NCI-H526 treated with DMSO at 0.1 percent for 48 hours (cell line): ENCODE measurements around the gene PRR14L.
"Not testable (repeated sequence)": the region's sequence is repeated elsewhere in the genome, so short reads cannot be mapped to it uniquely, and the experiment has no call there.

Source experiments
- DNase-seq: peaks from one replicate; lab custom pipeline; 2025; lab: John Stamatoyannopoulos, UW

Gene PRR14L

DNA sequence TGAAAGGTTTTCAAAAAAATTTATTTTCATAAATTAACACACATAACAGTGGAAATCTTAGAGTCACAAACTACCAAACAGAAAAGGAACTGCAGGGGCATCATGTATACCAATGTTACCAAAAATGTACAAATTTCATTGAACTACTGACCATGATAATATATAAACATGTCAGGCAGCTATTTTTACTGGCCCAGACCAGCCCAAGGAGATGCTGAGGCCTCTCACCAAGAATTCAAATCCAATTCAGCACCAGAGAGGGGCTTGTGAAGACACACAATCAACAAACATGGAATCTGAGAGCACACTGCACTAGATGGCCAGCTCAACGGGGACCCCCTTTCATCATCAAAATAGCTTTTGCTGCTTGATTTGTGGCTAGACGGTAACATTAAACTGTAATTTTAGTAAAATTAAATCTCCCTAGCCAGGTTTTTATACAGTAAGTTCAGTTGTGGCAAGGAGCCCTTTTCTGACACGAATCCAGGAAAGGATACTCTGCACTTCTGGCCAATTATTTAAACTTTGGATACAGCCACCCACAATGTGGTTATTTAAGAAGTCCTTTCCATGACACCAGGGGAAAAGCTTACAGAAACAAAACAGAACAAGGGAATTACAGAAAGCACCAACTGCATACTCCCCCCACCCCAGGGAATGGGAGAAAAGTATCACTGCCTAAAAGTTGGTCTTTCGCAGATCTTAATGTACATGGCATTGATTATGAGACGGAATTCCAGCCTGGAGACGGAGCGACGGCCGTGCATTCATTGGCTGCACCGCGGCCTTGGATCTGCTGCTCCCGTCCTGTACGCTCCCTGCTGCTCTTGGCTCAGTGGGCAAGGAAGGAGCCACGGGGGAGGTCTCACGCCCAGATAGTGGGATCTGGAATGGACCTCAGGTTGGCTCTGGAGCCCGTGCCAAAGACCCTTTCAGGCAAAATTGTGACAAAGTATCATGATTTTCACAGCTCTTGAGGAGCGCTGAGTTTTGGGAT, 68.3 kb downstream of the PRR14L start:
- DNase-seq = no peak

DNA sequence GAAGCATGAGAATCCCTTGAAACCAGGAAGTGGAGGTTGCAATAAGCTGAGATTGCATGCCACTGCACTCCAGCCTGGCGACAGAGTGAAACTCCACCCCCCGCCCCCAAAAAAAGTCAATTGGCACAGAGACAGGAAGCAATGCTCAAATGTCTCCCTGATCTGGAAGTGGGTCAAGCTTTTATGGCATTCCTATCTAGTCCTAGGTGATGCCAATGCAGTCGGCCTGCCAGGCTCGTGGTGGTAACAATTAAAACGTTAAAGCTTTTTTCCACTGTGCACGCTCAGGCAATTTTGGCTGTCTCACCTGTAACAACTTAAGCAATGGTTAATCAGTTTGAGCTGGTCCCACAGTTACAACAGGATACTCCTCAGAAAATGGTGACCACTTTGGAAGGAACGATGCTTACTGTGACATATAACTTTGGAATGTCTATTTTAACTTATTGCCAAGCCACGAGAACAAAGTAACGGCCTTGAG, 69.0 kb downstream of the PRR14L start:
- DNase-seq = no peak

DNA sequence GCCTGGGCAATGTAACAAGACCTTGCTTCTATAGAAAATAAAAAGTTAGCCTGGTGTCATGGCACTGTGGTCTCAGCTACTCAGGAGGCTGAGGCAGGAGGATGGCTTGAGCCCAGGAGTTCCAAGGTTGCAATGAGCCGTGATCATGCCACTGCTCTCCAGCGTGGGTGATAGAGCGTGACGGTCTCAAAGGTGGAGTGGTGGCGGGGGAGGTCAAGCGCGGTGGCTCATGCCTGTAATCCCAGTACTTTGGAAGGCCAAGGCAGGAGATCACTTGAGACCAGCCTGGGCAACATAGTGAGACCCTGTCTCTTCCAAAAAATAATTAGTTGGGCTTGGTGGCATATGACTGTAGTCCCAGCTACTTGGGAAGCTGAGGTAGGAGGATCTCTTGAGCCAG, 71.2 kb downstream of the PRR14L start:
- DNase-seq = no peak

DNA sequence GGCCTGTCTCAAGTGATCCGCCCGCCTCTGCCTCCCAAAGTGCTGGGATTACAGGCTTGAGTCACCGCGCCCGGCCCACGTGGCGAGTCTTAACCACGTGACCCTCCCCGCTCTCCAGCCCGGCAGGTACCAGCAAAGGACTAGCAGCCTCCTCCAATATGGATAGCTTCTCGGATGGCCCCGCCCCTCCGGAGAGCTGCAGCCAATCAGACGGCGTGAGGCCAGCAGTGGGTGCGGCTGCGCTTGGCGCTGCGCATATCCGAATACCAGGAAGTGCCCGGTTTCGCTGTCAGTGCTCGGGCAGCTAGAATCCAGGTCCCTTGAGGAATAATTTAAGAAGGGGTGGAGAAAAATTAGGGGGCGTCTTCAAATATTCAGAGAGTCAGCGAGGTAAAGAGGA, 73.2 kb downstream of the PRR14L start:
- peak; percentile 3 for DNase-seq

GRCh38 chr22:31674219-31674618, 75.7 kb downstream of the PRR14L start:
- not testable (repeated sequence) for DNase-seq

DNA sequence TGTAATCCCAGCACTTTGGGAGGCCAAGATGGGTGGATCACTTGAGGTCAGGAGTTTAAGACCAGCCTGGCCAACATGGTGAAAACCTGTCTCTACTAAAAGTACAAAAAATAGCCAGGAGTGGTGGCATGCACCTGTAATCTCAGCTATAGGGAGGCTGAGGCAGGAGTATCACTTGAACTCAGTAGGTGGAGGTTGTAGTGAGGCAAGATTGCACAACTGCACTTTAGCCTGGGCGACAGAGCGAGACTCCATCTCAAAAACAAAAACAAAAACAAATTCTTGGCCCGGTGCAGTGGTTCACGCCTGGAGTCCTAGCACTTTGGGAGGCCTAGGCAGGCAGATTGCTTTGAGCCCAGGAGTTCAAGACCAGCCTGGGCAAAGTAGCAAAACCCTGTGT, 81.1 kb downstream of the PRR14L start:
- not testable (repeated sequence) for DNase-seq

DNA sequence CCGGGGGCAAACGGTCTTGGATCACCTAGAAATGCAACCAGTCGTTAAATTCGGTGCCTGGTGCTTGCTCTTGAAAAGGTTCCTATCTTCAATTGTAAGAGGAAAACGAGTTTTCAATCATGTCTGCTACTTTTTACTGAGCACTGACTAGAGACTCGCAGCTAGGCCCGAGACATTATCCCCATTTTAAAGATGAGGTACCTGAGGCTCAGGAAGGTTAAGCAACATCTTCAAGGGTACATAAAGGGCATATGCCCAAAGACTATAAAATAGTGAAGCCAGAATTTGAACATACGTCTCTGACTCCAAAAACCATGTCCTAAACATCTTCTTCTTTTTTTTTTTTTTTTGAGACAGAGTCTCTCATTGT, 87.3 kb downstream of the PRR14L start:
- DNase-seq = no peak

DNA sequence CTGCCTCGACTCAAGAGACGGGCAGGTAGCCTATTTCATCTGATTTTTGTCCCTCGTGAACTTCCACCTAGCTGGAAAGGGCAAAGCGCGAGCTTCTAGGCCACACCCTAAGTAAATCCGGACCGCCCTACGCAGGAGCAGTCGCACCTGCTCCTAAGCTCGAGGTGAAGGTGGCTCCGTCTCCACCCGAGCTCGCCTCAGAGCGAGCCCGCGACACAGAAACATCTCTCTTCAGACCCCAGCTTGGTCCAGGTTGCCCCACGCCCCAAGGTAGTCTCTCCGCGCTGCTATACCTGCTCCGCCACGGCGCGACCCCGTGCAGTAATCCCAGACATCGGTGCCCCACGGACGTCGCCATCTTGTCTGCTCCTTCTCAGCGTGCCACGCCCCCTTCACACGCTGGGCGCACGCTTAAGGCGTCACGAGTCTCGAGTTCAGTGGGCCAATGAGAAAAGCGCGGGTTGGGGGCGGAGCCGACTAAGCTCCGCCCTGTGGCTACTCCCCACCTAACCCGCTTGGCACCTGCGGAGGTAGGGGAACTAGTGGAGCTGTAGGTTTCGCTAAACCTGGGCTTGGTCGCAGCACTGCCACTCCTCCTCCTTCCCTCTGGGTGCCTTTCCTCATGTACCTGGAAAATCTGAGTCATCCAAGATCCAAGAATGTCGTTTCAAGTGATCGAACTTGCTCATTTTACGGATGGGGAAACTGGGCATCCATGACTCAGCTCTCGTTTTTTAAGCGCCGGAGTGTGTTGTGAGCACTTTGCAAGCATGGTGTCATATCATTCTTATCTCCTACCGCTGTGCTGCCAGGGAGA, 87.9 kb downstream of the PRR14L start, which contains the start of gene PISD:
Gene PISD (minus strand): TSS at position 365 of the 817 bp plus-strand sequence. CDS start 7 bp downstream, at position 358.
- peak; percentile 79 for DNase-seq

- DNase-seq = not testable (repeated sequence)
Measured at GRCh38 chr22:31660860-31661341, 89.0 kb downstream of the PRR14L start.

GRCh38 chr22:31659246-31659645, 90.7 kb downstream of the PRR14L start:
- no peak for DNase-seq

DNA sequence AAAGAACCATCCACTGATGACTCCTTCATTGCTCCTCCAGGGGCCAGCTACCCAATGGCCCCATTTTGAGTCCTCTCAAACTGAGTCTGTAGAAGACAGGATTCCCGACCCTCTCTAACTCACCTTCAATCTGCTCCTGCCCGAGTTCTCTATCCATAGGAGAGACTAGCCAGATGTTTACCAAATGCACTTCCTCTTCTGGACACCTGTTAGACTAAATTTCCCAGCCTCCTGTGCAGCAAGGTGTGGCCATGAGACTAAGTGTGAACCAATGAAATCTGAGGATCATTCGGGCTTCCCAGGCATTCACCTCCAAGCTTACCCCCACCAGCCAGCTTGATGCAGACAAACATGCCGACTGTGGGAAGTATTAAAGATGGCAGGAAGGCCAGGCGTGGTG, 95.5 kb downstream of the PRR14L start:
- DNase-seq = no peak

DNA sequence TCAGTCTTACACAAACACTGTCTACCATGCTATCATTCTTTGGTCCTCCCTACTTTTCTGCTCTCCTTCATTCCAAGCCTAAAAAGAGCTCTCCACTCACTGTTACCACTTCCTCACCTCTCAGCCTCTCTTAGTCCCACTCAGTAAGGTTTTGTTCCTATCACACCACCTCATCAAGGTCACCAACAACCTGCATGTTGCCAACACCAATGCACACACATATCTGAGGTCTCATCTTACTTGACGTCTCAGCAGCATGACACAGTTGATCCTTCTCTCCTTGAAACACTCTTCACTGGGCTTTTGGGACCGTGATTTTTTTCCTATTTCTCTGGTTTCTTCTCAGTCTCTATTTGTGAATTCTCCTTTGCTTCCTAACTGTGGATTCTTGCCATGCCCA, 96.0 kb downstream of the PRR14L start:
- DNase-seq = no peak

DNA sequence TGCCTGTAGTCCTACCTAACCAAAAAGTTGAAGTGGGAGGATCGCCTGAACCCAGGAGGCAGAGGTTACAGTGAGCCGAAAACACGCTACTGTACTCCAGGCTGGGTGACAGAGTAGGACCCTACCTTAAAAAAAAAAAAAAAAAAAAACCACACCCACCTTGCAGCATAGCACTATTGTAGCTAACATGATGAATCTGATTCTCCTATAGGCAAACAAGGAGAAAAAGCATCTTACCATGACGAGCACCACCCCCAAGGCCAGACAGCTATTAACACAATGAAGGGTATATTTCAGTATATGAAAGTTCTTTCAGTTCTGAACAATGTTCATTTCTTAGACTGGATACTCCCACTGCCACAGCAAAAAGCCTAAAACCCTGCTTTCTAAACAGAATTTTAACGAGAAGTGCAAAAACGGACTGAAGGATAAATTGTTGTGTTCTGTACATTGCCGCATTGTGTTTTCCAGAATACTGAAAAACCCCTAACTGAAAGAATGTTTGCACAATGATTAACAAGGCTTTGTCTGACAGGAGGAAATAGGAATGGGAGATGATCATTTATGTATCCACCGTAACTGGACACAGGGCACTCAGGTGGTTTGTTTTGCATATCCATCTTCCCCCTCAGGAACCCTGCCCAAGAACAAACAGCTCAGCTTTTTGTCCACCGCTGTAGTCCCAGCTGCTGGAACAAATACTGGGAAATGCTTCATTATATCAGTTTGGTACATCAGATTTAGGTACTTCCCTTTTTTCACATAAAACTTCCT, 96.8 kb downstream of the PRR14L start:
- DNase-seq = peak; percentile 72

GRCh38 chr22:31652088-31652487, 97.8 kb downstream of the PRR14L start:
- DNase-seq = no peak

DNA sequence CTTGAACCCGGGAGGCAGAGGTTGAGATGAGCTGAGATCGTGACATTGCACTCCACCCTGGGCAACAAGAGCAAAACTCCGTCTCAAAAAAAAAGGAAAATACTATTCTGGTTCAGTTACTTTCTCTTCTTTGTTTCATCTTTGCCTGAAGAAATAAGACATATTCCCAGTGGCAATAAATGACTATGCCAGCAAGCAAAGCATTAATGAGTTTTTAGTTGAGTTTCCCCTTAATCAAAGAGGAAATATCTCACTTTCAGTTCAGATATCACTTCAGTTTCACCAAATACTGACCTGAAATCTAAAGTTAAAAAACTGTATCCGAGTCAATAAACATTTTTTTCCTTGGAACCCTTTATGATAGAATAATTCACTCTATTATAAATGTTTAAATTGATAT, 98.3 kb downstream of the PRR14L start:
- DNase-seq = no peak

GRCh38 chr22:31650391-31650790, 99.5 kb downstream of the PRR14L start:
- DNase-seq = no peak

DNA sequence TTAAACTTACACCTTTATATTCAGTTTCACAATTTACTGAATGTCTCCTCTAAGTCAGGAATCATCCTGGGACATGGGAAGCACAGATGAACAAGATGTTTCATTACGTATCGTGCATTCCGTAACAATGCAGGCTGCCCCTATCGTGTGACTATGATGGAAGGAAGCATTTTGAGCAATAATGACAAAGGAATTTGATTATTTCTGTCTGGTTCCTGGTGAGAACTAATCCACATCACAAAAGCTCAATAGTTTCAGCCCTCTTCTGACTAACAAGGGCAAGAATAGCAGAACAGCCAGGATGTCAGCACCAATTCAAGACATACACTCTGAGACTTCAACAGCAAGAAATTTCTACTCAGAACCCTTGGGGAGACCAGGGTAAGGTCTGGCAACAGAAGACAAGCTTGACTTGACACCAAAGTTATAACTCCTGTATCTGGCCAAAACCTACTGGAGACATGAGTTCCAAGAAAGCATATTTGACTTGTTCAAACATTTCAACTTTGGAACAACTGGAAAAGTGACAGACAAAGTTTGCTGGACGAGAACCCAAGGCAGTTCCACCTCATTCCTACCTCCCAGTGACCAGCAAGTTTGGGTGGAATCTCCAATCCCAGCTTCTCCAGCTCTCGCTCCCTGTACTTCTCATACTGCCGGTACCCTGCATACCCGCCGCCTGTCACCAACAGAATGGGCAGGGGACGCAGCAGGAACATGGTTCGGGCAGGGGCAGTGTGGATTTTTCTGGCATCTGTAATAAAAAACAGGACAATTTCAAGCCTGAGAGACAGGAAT, 102.2 kb downstream of the PRR14L start:
- no peak for DNase-seq

GRCh38 chr22:31647066-31647465, 102.9 kb downstream of the PRR14L start:
- DNase-seq = no peak

GRCh38 chr22:31646186-31647019, 103.5 kb downstream of the PRR14L start:
- DNase-seq = no peak
